ENCODE results near the gene TUBGCP6.

GRCh38 chr22:50179937-50180726, 64.7 kb downstream of the TUBGCP6 start:
- TF ChIP-seq RARB (CRISPR knock-in tag; IDR thresholded peaks at IDR 0.05) (no peak), BACH2 (CRISPR knock-in tag; IDR thresholded peaks at IDR 0.05; ENCODE audit: borderline replicate concordance) (no peak), OSR1 (CRISPR knock-in tag; IDR thresholded peaks at IDR 0.05) (no peak), ARNTL (CRISPR knock-in tag; IDR thresholded peaks at IDR 0.05; ENCODE audit: borderline replicate concordance, low read depth) (no peak), PPARA (CRISPR knock-in tag; IDR thresholded peaks at IDR 0.05; ENCODE audit: borderline replicate concordance) (no peak), CSRNP3 (CRISPR knock-in tag; IDR thresholded peaks at IDR 0.05) (no peak), ZFP3 (CRISPR knock-in tag; IDR thresholded peaks at IDR 0.05) (no peak), TCF4 (CRISPR knock-in tag; IDR thresholded peaks at IDR 0.05; ENCODE audit: borderline replicate concordance) (no peak), ZC3H10 (CRISPR knock-in tag; IDR thresholded peaks at IDR 0.05) (no peak), ISL1 (CRISPR knock-in tag; IDR thresholded peaks at IDR 0.05) (no peak), ZFP30 (CRISPR knock-in tag; IDR thresholded peaks at IDR 0.05) (no peak), ZNF70 (CRISPR knock-in tag; IDR thresholded peaks at IDR 0.05) (no peak)

All from SK-N-SH treated with all-trans-retinoic acid at 6 μM for 48 hours (cell line).